Muscle layer of duodenum (tissue), 2 donors: Measurements from ENCODE around the gene SMOC1.

Source experiments
- H3K27ac ChIP-seq: one replicate; pipeline ENCODE4 v1.7.0; 2013; ENCODE audit warnings: mild to moderate bottlenecking, low read length
- H3K27me3 ChIP-seq: one replicate; pipeline ENCODE4 v1.7.0; 2013; ENCODE audit warnings: low read depth, mild to moderate bottlenecking, control low read depth, low read length
- H3K36me3 ChIP-seq, 2 donors: one replicate each; pipeline ENCODE4 v1.7.0; 2013; ENCODE audit warnings: low read length in 2 of 2, control low read depth in 1 of 2, mild to moderate bottlenecking in 1 of 2; ENCODE audit not compliant: insufficient read depth in 2 of 2, control insufficient read depth in 1 of 2
- H3K4me1 ChIP-seq, 2 donors: one replicate each; pipeline ENCODE4 v1.7.0; 2013; ENCODE audit warnings: low read length in 2 of 2, mild to moderate bottlenecking in 2 of 2, control low read depth in 1 of 2, moderate library complexity in 1 of 2; ENCODE audit not compliant: insufficient read depth in 2 of 2, control insufficient read depth in 1 of 2
- H3K4me3 ChIP-seq, 2 donors: one replicate each; pipeline ENCODE4 v1.7.0; 2013; ENCODE audit warnings: low read length in 2 of 2, low read depth in 1 of 2, mild to moderate bottlenecking in 1 of 2
- H3K9me3 ChIP-seq, 2 donors: one replicate each; pipeline ENCODE4 v1.7.0; 2013; ENCODE audit warnings: low read length in 2 of 2, control low read depth in 1 of 2, mild to moderate bottlenecking in 1 of 2; ENCODE audit not compliant: control insufficient read depth in 1 of 2
- donor health status: healthy.

Gene SMOC1

DNA sequence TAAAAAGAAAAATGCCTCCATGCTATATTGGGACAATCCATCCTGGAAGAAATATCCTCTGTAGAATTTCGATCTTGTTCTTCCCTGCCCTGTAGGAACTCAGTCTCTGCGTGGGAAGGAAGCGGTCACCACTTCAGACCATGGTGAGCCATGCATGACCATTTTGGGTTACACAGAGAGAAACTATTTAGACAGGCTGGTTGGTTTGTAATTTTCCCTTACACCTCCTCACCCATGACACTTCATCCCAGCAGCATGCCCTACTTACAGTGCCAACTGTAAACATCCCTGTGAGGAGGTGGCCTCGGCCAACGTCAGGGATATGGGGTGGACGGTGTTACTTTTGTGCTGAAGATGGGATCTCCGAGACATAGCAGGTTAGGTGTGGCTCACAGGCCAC lies 121.4 kb downstream of the SMOC1 start:
- Histone ChIP-seq H3K27me3 (no peaks in the 10 kb centered on the region), H3K27ac (no peak overlapping the region), H3K4me1 (no peaks in the 10 kb centered on the region), H3K4me3 (no peak overlapping the region), H3K36me3 (no peaks in the 10 kb centered on the region), H3K9me3 (no peaks in the 10 kb centered on the region)

DNA sequence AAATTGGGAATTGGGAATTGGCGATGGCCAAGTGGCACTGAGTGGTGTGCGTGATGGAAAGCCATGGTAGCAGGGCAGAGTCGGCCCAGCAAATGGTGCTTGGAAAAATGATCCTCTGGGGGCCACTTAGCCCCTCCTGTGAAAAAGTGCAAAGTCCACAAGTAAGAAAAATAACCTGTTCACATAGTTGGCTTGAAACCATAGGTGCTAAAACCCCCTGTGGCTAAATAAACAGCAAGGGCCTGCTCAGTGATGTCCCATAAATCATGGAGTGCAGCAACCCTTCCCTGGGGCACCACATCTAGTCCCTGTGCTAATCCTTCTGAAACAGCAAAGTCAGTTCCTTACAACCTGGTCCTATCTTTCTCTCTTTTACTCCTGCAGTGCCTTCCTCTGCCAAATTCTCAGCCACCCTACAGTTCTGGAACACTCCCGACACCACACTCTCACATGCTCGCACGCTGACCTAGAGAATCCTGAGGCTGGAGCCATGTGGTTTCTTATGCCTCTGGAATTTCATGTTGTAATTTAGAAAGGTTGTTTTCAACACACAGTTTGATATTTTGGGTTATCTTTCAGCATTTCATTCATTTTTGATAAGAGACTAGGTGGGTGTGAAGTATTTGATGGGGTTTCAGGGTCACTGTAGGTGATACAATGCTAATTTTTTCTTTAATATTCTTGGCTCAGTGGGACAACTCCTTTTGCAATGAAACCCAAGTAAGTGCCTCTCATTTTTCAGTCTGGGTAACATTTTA lies 123.6 kb downstream of the SMOC1 start:
- Histone ChIP-seq H3K4me1 (no peaks in the 10 kb centered on the region), H3K27ac (no peak overlapping the region), H3K27me3 (no peaks in the 10 kb centered on the region)

DNA sequence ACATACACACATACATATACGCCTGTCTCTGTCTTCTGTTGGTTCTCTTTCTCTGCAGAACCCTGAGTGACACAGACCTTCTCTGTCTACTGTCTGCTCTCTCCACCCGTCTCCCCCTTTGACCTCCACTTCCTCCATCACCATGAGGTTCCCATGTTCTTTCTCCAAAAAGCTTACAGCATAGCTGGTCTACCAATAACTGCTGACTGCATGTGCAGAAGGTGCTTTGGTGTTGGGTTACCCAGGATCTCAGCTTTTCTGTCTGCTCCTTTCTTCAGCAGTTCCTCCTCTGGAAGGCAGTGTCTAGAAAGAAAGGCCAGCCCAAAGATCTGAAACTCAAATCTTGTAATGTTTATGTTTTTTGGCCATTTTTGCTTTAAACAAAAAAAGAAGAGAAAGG lies 125.6 kb downstream of the SMOC1 start:
- H3K27ac ChIP-seq, result no peak overlapping the region
- no peaks in the 10 kb centered on the region for H3K4me1 ChIP-seq
- no peaks in the 10 kb centered on the region for H3K36me3 ChIP-seq
- no peak overlapping the region for H3K4me3 ChIP-seq
- H3K9me3 ChIP-seq, result no peaks in the 10 kb centered on the region
- H3K27me3 ChIP-seq, result no peaks in the 10 kb centered on the region

More for the DNA sequence above, 123.6 kb downstream of the SMOC1 start:
- H3K36me3 ChIP-seq, result no peaks in the 10 kb centered on the region
- no peak overlapping the region for H3K4me3 ChIP-seq
- no peaks in the 10 kb centered on the region for H3K9me3 ChIP-seq

GRCh38 chr14:70005281-70005805 lies 126.1 kb downstream of the SMOC1 start:
- no peak overlapping the region for H3K27ac ChIP-seq
- H3K4me1 ChIP-seq, result peaks cover 0 to 4% of the 10 kb centered on the region in 2 donors

DNA sequence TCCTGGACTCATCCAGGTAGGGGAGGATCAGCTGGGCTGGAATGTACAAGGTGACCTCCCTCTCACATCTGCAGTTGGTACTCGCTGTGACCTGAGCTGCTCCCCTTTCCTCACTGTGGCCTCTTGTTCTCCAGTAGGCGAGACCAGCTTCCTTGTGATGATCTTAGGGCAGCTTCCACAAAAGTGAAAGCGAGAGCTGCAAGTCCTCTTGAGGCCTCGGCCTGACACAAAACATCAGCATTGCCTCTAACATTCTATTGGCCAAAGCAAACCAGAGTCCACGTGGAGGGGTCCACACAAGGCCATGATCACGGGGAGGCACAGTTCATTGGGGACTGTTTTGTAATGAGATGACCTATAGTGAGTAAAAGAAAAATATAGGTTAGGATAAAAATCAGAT lies 127.5 kb downstream of the SMOC1 start:
- Histone ChIP-seq H3K27me3 (no peaks in the 10 kb centered on the region), H3K27ac (no peak overlapping the region), H3K4me3 (no peak overlapping the region), H3K4me1 (peaks cover 0 to 5% of the 10 kb centered on the region in 2 donors), H3K36me3 (no peaks in the 10 kb centered on the region), H3K9me3 (no peaks in the 10 kb centered on the region)

More at GRCh38 chr14:70005281-70005805, 126.1 kb downstream of the SMOC1 start:
- Histone ChIP-seq H3K36me3 (no peaks in the 10 kb centered on the region), H3K9me3 (no peaks in the 10 kb centered on the region), H3K27me3 (no peaks in the 10 kb centered on the region), H3K4me3 (no peak overlapping the region)

GRCh38 chr14:70008284-70009262 lies 129.4 kb downstream of the SMOC1 start:
- no peak overlapping the region for H3K4me3 ChIP-seq
- no peak overlapping the region for H3K27ac ChIP-seq
- peaks cover 0 to 5% of the 10 kb centered on the region in 2 donors for H3K4me1 ChIP-seq
- H3K9me3 ChIP-seq, result no peaks in the 10 kb centered on the region
- no peaks in the 10 kb centered on the region for H3K27me3 ChIP-seq
- no peaks in the 10 kb centered on the region for H3K36me3 ChIP-seq

DNA sequence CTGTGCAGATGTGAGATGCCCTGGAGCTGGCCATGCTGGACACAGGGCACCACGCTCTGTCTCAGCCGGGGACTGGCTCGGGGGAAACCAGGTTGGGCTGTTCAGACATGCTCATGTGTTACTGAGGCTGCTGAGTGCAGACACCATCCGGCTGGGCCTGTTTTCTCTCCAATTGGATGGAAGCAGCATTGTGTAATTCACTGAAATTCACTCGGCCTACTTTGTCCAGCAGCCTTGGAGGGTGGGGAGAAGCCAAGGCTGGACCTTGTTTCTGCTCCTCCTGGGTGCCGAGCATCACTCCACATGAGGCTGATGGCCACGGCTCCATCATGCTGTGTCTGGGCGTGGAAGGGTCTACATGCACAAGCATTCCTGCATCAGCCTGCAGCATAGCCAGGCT lies 130.7 kb downstream of the SMOC1 start:
- Histone ChIP-seq H3K9me3 (no peaks in the 10 kb centered on the region), H3K4me3 (no peak overlapping the region), H3K36me3 (no peaks in the 10 kb centered on the region), H3K27me3 (no peaks in the 10 kb centered on the region), H3K27ac (no peak overlapping the region), H3K4me1 (peaks cover 0 to 5% of the 10 kb centered on the region in 2 donors)

DNA sequence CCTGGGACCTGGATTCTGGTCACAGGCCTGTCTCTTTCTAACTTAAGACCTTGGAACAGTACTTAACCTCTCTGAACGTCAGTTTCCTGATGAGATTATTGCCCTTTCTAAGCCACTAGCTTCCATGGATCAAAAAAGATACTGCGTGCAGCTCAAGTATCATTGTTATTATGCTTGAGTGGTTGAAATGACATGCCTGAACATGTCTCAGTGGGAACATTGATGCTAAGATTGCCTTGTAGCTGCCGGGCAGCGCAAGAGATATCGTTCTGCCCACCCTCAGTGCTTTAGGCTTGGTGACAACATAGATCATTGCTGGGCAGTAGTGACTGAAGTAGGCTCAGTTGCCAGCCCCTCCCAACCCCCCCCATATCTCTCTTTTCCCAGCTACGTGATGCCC lies 131.9 kb downstream of the SMOC1 start:
- no peaks in the 10 kb centered on the region for H3K27me3 ChIP-seq
- H3K4me3 ChIP-seq, result no peak overlapping the region
- no peaks in the 10 kb centered on the region for H3K9me3 ChIP-seq
- no peak overlapping the region for H3K27ac ChIP-seq
- H3K4me1 ChIP-seq, result peaks cover 0 to 5% of the 10 kb centered on the region in 2 donors
- no peaks in the 10 kb centered on the region for H3K36me3 ChIP-seq

DNA sequence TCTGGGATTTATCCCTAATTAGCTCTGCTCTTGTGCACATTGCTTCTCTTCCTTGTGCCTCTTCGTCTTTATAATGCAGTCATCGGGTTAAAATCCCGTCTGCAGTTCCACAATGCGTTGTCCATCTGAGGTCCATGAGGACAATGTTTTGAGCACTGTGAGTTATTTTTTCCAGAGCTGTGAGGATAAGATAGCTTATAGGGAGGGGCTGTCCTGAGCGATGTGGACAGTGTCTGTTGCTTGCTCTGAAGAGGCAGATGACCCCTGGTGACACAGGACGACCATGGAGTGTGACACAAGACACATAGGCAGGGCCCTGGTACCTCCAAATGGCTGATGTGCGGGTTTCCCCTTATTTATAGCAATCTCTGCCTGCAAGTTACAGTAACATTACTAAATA lies 132.5 kb downstream of the SMOC1 start:
- Histone ChIP-seq H3K27ac (no peak overlapping the region), H3K4me1 (peaks cover 0 to 5% of the 10 kb centered on the region in 2 donors), H3K4me3 (no peak overlapping the region), H3K9me3 (no peaks in the 10 kb centered on the region), H3K36me3 (no peaks in the 10 kb centered on the region), H3K27me3 (no peaks in the 10 kb centered on the region)

GRCh38 chr14:70013271-70013873 lies 134.2 kb downstream of the SMOC1 start:
- Histone ChIP-seq H3K4me3 (no peak overlapping the region), H3K27ac (no peak overlapping the region), H3K9me3 (no peaks in the 10 kb centered on the region), H3K4me1 (peaks cover 0 to 5% of the 10 kb centered on the region in 2 donors), H3K27me3 (no peaks in the 10 kb centered on the region), H3K36me3 (no peaks in the 10 kb centered on the region)
